Loucy (cell line): ENCODE measurements around the gene PHF11.

Source experiments
- H2AFZ ChIP-seq: fragments of 200-600 bp; sonication (generic); 2 replicates; pipeline ENCODE4 v1.6.0; 2016; ENCODE audit warnings: antibody characterized with exemption, mild to moderate bottlenecking, low read length, moderate library complexity
- H3F3A ChIP-seq: fragments of 200-600 bp; 2 replicates; pipeline ENCODE4 v1.6.0; 2016; ENCODE audit warnings: antibody characterized with exemption, low read depth, mild to moderate bottlenecking
- H3K27me3 ChIP-seq: fragments of 200-600 bp; sonication (generic); 2 replicates; pipeline ENCODE4 v1.6.1; 2014; ENCODE audit warnings: low read length, mild to moderate bottlenecking; ENCODE audit not compliant: insufficient read depth, poor library complexity, severe bottlenecking
- H3K36me3 ChIP-seq: fragments of 200-600 bp; sonication (generic); 2 replicates; pipeline ENCODE4 v1.6.1; 2016; ENCODE audit warnings: low read length; ENCODE audit not compliant: insufficient read depth
- H3K4me1 ChIP-seq: fragments of 200-600 bp; sonication (generic); 2 replicates; pipeline ENCODE4 v1.5.1; 2014; ENCODE audit warnings: low read length, mild to moderate bottlenecking; ENCODE audit not compliant: insufficient read depth, poor library complexity, severe bottlenecking
- H3K4me2 ChIP-seq: fragments of 200-600 bp; sonication (generic); 2 replicates; pipeline ENCODE4 v1.6.0; 2014; ENCODE audit warnings: antibody characterized with exemption, low read length, low read depth, mild to moderate bottlenecking; ENCODE audit not compliant: poor library complexity, severe bottlenecking
- H3K4me3 ChIP-seq: fragments of 200-600 bp; sonication (generic); 2 replicates; pipeline ENCODE4 v1.5.1; 2014; ENCODE audit warnings: low read length, mild to moderate bottlenecking, mixed read lengths; ENCODE audit not compliant: poor library complexity, severe bottlenecking
- H3K79me2 ChIP-seq: fragments of 200-600 bp; sonication (generic); 2 replicates; pipeline ENCODE4 v1.6.1; 2014; ENCODE audit warnings: low read length; ENCODE audit not compliant: insufficient read depth
- H3K9ac ChIP-seq: fragments of 200-600 bp; sonication (generic); 2 replicates; pipeline ENCODE4 v1.6.0; 2014; ENCODE audit warnings: mild to moderate bottlenecking, low read depth, low read length, moderate library complexity; ENCODE audit not compliant: poor library complexity, severe bottlenecking
- H3K9me2 ChIP-seq: fragments of 200-600 bp; sonication (generic); replicated peaks from 2 replicates; pipeline ENCODE4 v1.6.1; 2016; ENCODE audit warnings: low read depth, low read length, mixed read lengths
- H3K9me3 ChIP-seq: fragments of 200-600 bp; sonication (generic); 2 replicates; pipeline ENCODE4 v1.6.1; 2014; ENCODE audit warnings: mild to moderate bottlenecking, antibody characterized with exemption, low read length, low read depth; ENCODE audit not compliant: insufficient read depth
- H4K20me1 ChIP-seq: fragments of 200-600 bp; sonication (generic); 2 replicates; pipeline ENCODE4 v1.6.0; 2014; ENCODE audit warnings: antibody characterized with exemption, low read length, mild to moderate bottlenecking; ENCODE audit not compliant: insufficient read depth, poor library complexity, severe bottlenecking
- EZH2phosphoT487 ChIP-seq: fragments of 200-600 bp; IDR thresholded peaks from 2 replicates; pipeline ENCODE4 v1.6.1; 2018; ENCODE audit warnings: antibody characterized with exemption, mild to moderate bottlenecking, moderate library complexity, borderline replicate concordance
- TF ChIP-seq, protein P1 (sequence below): fragments of 200-600 bp; sonication (generic); conservative IDR thresholded peaks from 2 replicates; pipeline ENCODE4 v1.5.1; 2014; ENCODE audit warnings: mild to moderate bottlenecking, antibody characterized with exemption, low read length

Gene PHF11

GRCh38 chr13:49540552-49540951, 44.8 kb downstream of the PHF11 start:
- Histone ChIP-seq H3K9me3 (no peaks in the 10 kb centered on the region), H2AFZ (peak overlapping the region; percentile 7; the same call in 1 of the 2 replicates), H3K9me2 (no peaks in the 10 kb centered on the region), H3K36me3 (peaks cover 10% of the 10 kb centered on the region), H3K4me1 (peaks cover 9% of the 10 kb centered on the region), H3K79me2 (no peaks in the 10 kb centered on the region), H3K9ac (no peak overlapping the region), H3K27me3 (no peaks in the 10 kb centered on the region), H3K4me3 (no peak overlapping the region), H4K20me1 (no peaks in the 10 kb centered on the region), H3F3A (no peaks in the 10 kb centered on the region), H3K4me2 (no peak overlapping the region)
- TF ChIP-seq EZH2phosphoT487: no peak
- TF ChIP-seq, protein P1, sequence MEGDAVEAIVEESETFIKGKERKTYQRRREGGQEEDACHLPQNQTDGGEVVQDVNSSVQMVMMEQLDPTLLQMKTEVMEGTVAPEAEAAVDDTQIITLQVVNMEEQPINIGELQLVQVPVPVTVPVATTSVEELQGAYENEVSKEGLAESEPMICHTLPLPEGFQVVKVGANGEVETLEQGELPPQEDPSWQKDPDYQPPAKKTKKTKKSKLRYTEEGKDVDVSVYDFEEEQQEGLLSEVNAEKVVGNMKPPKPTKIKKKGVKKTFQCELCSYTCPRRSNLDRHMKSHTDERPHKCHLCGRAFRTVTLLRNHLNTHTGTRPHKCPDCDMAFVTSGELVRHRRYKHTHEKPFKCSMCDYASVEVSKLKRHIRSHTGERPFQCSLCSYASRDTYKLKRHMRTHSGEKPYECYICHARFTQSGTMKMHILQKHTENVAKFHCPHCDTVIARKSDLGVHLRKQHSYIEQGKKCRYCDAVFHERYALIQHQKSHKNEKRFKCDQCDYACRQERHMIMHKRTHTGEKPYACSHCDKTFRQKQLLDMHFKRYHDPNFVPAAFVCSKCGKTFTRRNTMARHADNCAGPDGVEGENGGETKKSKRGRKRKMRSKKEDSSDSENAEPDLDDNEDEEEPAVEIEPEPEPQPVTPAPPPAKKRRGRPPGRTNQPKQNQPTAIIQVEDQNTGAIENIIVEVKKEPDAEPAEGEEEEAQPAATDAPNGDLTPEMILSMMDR: no peak

GRCh38 chr13:49543656-49544055, 47.9 kb downstream of the PHF11 start:
- Histone ChIP-seq H3K9ac (no peak overlapping the region), H4K20me1 (no peaks in the 10 kb centered on the region), H3K4me1 (peaks cover 9% of the 10 kb centered on the region), H3K9me3 (no peaks in the 10 kb centered on the region), H3K4me2 (no peak overlapping the region), H3K27me3 (no peaks in the 10 kb centered on the region), H3K9me2 (no peaks in the 10 kb centered on the region), H2AFZ (no peak overlapping the region), H3K4me3 (no peak overlapping the region), H3F3A (no peaks in the 10 kb centered on the region), H3K79me2 (no peaks in the 10 kb centered on the region), H3K36me3 (peaks cover 12% of the 10 kb centered on the region)
- TF ChIP-seq EZH2phosphoT487: no peak
- TF ChIP-seq, protein P1: no peak

DNA sequence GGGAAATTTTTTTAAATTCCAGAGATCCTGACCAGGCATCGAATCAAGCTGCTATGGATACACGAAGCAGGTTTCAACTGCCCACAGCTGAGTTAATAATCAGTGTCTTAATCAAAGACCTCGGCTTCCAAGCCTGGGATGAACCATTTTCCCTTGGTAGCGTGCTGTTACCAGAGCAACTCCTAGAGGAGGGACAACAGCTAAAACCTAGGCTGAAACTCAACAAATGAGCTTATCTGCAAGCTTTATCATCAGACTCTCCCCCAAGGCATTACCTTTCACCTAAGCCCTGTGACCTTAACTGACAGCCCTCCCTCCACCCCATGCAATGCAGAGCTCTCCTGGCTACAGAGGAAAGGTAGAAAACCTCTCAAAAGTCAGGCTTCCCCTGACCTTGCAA, 49.9 kb downstream of the PHF11 start:
- Histone ChIP-seq H3K79me2 (no peaks in the 10 kb centered on the region), H4K20me1 (no peaks in the 10 kb centered on the region), H3K9me3 (no peaks in the 10 kb centered on the region), H3K9me2 (no peaks in the 10 kb centered on the region), H3K4me1 (no peaks in the 10 kb centered on the region), H3K4me3 (no peak overlapping the region), H3K27me3 (no peaks in the 10 kb centered on the region), H3F3A (no peaks in the 10 kb centered on the region), H3K9ac (no peak overlapping the region), H2AFZ (no peak overlapping the region), H3K4me2 (no peak overlapping the region), H3K36me3 (peaks cover 8% of the 10 kb centered on the region; the same call in 1 of the 2 replicates)
- TF ChIP-seq, protein P1: no peak
- no peak for TF ChIP-seq EZH2phosphoT487
